ENCODE data around the gene REV3L.
"Not testable (repeated sequence)": the region's sequence is repeated elsewhere in the genome, so short reads cannot be mapped to it uniquely, and the experiment has no call there.

REV3L gene

GRCh38 chr6:111354758-111355555 lies 128.1 kb downstream of the REV3L start:
- DNase-seq, result no peak

GRCh38 chr6:111353912-111354462 lies 129.0 kb downstream of the REV3L start:
- DNase-seq, result no peak

- no peak for DNase-seq
Observed at GRCh38 chr6:111347589-111347988, 135.4 kb downstream of the REV3L start.

GRCh38 chr6:111342913-111343312 lies 140.1 kb downstream of the REV3L start:
- no peak for DNase-seq

- DNase-seq, result no peak
Observed at GRCh38 chr6:111339294-111339693, 143.7 kb downstream of the REV3L start.

- DNase-seq, result no peak
Observed at GRCh38 chr6:111338843-111339242, 144.2 kb downstream of the REV3L start.

GRCh38 chr6:111337829-111338236 lies 145.2 kb downstream of the REV3L start:
- no peak for DNase-seq

- DNase-seq, result no peak
Observed at GRCh38 chr6:111329882-111330633, 153.0 kb downstream of the REV3L start.

- no peak for DNase-seq
Observed at GRCh38 chr6:111326563-111326962, 156.5 kb downstream of the REV3L start.

- no peak for DNase-seq
Observed at GRCh38 chr6:111322145-111322544, 160.9 kb downstream of the REV3L start.

GRCh38 chr6:111307950-111308349 lies 175.1 kb downstream of the REV3L start:
- not testable (repeated sequence) for DNase-seq

GRCh38 chr6:111307275-111307858 lies 175.7 kb downstream of the REV3L start:
- no peak for DNase-seq

- no peak for DNase-seq
Observed at GRCh38 chr6:111306104-111306888, 176.7 kb downstream of the REV3L start.

GRCh38 chr6:111301946-111302345 lies 181.1 kb downstream of the REV3L start:
- no peak for DNase-seq

- DNase-seq, result not testable (repeated sequence)
Observed at GRCh38 chr6:111300938-111301800, 181.8 kb downstream of the REV3L start.

- DNase-seq, result no peak
Observed at GRCh38 chr6:111297776-111298175, 185.2 kb downstream of the REV3L start.

GRCh38 chr6:111294374-111294967 lies 188.5 kb downstream of the REV3L start:
- DNase-seq, result no peak

- DNase-seq, result no peak
Observed at GRCh38 chr6:111291336-111292259, 191.4 kb downstream of the REV3L start.

- DNase-seq, result not testable (repeated sequence)
Observed at GRCh38 chr6:111290689-111291335, 192.2 kb downstream of the REV3L start.

Data from NCI-H510A treated with DMSO at 0.1 percent for 48 hours (cell line).